Stimulated activated CD8-positive, alpha-beta memory T cell treated with anti-CD3 and anti-CD28 coated beads, Interleukin-12 subunit alpha, Interleukin-12 subunit beta, amount 100 ng/mL, for 1 hour (primary cell): ENCODE results near the gene CDPF1.
"Not testable (repeated sequence)": the region's sequence is repeated elsewhere in the genome, so short reads cannot be mapped to it uniquely, and the experiment has no call there.

Experiments
- DNase-seq: peaks from one replicate; pipeline ENCODE4 v3.0.0-alpha.2; 2020; ENCODE audit warnings: low read depth

Gene CDPF1

GRCh38 chr22:46281866-46282678 is 32.0 kb upstream of the CDPF1 start:
- no peak for DNase-seq

GRCh38 chr22:46280999-46281623 is 31.0 kb upstream of the CDPF1 start:
- peak; percentile 21 for DNase-seq

- no peak for DNase-seq
Measured at GRCh38 chr22:46280063-46280817, 30.1 kb upstream of the CDPF1 start.

GRCh38 chr22:46278656-46279645 is 28.9 kb upstream of the CDPF1 start:
- DNase-seq: no peak

GRCh38 chr22:46276563-46276962 is 26.5 kb upstream of the CDPF1 start:
- no peak for DNase-seq

GRCh38 chr22:46275455-46276122 is 25.5 kb upstream of the CDPF1 start:
- DNase-seq: no peak

- no peak for DNase-seq
Measured at GRCh38 chr22:46274381-46274780, 24.3 kb upstream of the CDPF1 start.

- no peak for DNase-seq
Measured at GRCh38 chr22:46273432-46274148, 23.5 kb upstream of the CDPF1 start.

- DNase-seq: no peak
Measured at GRCh38 chr22:46272762-46273431, 22.8 kb upstream of the CDPF1 start.

- no peak for DNase-seq
Measured at GRCh38 chr22:46272196-46272595, 22.1 kb upstream of the CDPF1 start.

- DNase-seq: no peak
Measured at GRCh38 chr22:46269564-46269963, 19.5 kb upstream of the CDPF1 start.

GRCh38 chr22:46267431-46268279 is 17.6 kb upstream of the CDPF1 start, which contains the start of gene TTC38:
TSS of gene TTC38 (plus strand) at chr22:46268008. CDS start at chr22:46268040, 32 bp downstream.
- DNase-seq: no peak

- DNase-seq: not testable (repeated sequence)
Measured at GRCh38 chr22:46265627-46266026, 15.5 kb upstream of the CDPF1 start.

- DNase-seq: not testable (repeated sequence)
Measured at GRCh38 chr22:46264520-46264919, 14.4 kb upstream of the CDPF1 start.

GRCh38 chr22:46263216-46263590 is 13.1 kb upstream of the CDPF1 start, which contains the start of gene PKDREJ:
TSS of gene PKDREJ (minus strand) at chr22:46263343. CDS start at chr22:46263322, 21 bp downstream.
- DNase-seq: no peak

GRCh38 chr22:46262449-46263215 is 12.5 kb upstream of the CDPF1 start:
- DNase-seq: no peak

GRCh38 chr22:46260038-46260437 is 9.9 kb upstream of the CDPF1 start:
- no peak for DNase-seq

GRCh38 chr22:46259374-46259773 is 9.3 kb upstream of the CDPF1 start:
- no peak for DNase-seq
